NCI-H1048 (cell line): ENCODE measurements around the gene YOD1.

Source experiments
- DNase-seq: peaks from one replicate; lab custom pipeline; 2025; lab: John Stamatoyannopoulos, UW

YOD1 gene

DNA sequence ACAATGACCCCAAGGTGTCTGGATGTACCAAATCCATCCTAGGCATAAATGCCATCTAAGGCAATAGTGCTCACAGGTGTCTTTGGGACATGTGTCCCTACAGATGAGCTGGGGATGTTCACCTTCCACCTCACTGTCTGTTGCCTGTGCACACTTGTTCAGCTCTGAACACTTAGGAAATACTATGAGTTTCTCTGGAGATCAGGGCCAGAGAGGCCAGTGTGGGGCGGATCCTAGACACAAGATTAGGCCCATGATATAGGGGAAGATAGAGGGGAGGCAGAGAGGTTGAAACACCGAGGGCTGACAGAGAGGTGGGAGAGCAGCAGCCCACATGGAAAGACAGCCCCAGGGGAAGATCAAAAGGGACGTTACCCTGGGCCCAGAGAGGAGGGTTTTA is 44.1 kb downstream of the YOD1 start:
- DNase-seq: no peak

DNA sequence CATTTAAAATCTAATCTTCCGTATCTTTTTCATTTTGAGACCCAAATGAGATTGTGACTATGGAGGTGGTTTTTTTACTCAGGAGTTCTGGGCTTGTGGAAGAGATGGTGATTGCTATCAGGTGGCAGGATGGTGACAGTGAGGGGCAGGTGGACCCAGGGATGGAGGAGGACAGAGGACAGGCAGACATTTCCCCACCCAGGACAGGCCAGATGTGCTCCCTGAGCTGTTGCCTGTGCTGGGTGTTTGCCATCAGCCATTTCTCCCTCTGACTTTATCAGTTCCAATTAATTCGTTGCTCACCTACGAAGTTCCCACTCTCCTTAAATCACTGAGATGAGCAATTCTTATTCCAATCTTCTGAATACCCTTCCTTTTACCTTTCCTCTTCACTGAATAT is 44.9 kb downstream of the YOD1 start:
- DNase-seq: no peak

GRCh38 chr1:207004931-207005830 is 45.8 kb downstream of the YOD1 start:
- peak; percentile 52 for DNase-seq

DNA sequence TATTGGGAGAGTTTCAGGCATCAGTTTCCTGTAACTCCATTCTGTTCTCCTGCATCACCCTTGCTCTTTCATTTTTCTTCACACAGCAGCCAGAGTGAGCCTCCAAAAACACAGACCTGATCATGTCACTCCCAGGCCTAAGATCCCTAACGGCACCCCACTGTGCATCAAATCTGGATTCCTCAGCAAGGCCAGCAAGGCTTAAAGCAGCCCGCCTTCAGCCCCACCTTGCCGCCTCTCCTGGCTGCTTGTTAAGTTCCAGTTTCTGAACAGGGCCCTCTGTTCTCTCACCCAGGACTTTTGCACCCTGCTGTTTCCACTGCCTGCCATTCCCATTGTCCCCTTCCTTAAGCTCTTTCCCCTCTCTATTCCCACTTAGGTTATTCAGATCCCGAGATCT is 47.8 kb downstream of the YOD1 start:
- no peak for DNase-seq

- no peak for DNase-seq
Observed at GRCh38 chr1:207002724-207003146, 48.3 kb downstream of the YOD1 start.

GRCh38 chr1:207001492-207002245 is 49.3 kb downstream of the YOD1 start:
- DNase-seq: no peak

DNA sequence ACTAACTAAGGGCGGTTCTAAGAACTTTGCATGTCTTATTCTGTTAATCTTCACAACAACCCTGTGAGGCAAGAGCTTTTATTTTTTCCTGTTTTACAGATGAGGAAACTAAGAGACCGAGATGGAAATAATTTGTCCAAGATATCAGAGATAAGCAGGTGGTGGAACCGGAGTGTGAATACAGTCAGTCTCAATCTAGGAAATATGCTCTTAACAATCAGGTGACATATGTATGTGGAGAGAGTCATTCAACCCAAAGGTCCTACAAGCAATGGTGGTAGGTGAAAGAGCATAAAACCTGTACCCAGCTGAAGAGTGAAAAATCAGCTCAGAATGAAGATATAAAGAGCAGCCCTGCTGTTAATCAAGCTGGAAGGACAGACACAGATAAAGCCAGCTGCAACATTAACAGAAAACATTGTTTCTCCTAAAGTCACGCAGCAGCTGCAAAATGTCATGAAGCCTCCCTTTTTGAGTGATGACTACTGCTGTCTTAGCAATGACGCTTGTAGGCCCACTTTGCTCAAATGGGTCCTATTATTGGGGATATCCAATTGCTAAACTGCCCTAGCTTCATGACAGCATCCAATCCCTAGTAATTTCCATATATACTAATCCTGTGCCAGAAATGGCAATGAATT is 50.2 kb downstream of the YOD1 start:
- DNase-seq: no peak

DNA sequence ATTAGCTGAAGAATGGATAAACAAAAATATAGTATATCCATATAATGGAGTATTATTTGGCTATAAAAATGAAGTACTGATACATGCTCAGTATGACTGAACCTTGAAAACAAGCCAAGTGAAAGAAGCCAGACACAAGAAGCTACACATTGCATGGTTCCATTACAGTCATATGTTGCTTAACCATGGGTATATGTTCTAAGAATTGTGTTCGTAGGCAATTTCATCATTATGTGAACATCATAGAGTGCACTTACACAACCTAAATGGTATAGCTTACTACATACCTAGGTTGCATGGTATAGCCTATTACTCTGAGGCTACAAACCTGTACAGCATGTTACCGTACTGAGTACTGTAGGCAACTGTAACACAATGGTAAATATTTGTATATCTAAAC is 52.2 kb downstream of the YOD1 start:
- DNase-seq: no peak
